HepG2 (cell line): Measurements from ENCODE around the gene CYP2A6. TPM values are rescaled to one million over a fixed set of nuclear protein-coding genes. Genes with fewer than 3 reads are reported as not detected.
A peak's percentile ranks its signal among the peaks of the same experiment; 100 is the strongest.

Experiments
- ARHGAP35 ChIP-seq: sonication (generic); formaldehyde crosslinking; IDR thresholded peaks from 2 replicates; pipeline ENCODE4 v1.9.0; 2022; ENCODE audit warnings: mild to moderate bottlenecking, inconsistent platforms, moderate library complexity, missing genetic modification reagents, borderline replicate concordance
- CBX2 ChIP-seq, 2 experiments: fragments of 200-600 bp in 1 of 2; sonication (generic); formaldehyde crosslinking in 1 of 2; IDR thresholded peaks; 2 replicates each; pipeline versions ENCODE4 v1.7.0 to v1.8.1; 2018 to 2022; ENCODE audit warnings: low read depth in 2 of 2, low read length in 1 of 2, mild to moderate bottlenecking in 1 of 2, missing genetic modification reagents in 1 of 2
- EED ChIP-seq: sonication (generic); formaldehyde crosslinking; IDR thresholded peaks from 2 replicates; pipeline ENCODE4 v1.5.0; 2020; ENCODE audit warnings: mild to moderate bottlenecking, missing genetic modification reagents
- HMGA1 ChIP-seq: sonication (generic); formaldehyde crosslinking; conservative IDR thresholded peaks from 2 replicates; pipeline ENCODE4 v1.4.0; 2020; ENCODE audit warnings: missing genetic modification reagents
- JARID2 ChIP-seq: sonication (generic); formaldehyde crosslinking; IDR thresholded peaks from 2 replicates; pipeline ENCODE4 v1.8.1; 2023; ENCODE audit warnings: missing genetic modification reagents, inconsistent platforms; ENCODE audit not compliant: insufficient replicate concordance
- MAFG ChIP-seq: sonication (generic); formaldehyde crosslinking; IDR thresholded peaks from 2 replicates; pipeline ENCODE4 v1.5.1; 2020; ENCODE audit warnings: mild to moderate bottlenecking, missing genetic modification reagents
- NFE2 ChIP-seq: sonication (generic); formaldehyde crosslinking; IDR thresholded peaks from 2 replicates; pipeline ENCODE4 v1.4.0; 2020; ENCODE audit warnings: missing genetic modification reagents
- NONO ChIP-seq, 2 experiments: fragments of 450-650 bp in 1 of 2; sonication (generic) in 1 of 2; formaldehyde crosslinking in 1 of 2; IDR thresholded peaks in 1 of 2; conservative IDR thresholded peaks in 1 of 2; 2 replicates each; pipeline versions ENCODE4 v1.6.1 to v1.8.0; 2017 to 2022; ENCODE audit warnings: mild to moderate bottlenecking in 1 of 2, missing genetic modification reagents in 1 of 2, moderate library complexity in 1 of 2
- NR2F1 ChIP-seq, 2 experiments: fragments of 450-650 bp in 1 of 2; formaldehyde crosslinking in 1 of 2; IDR thresholded peaks; 2 replicates each; pipeline versions ENCODE4 v1.5.0 to v1.6.1; 2016 to 2020; ENCODE audit warnings: mild to moderate bottlenecking in 1 of 2, missing compliant biosample characterization in 1 of 2, missing genetic modification reagents in 1 of 2, moderate library complexity in 1 of 2
- POLR2AphosphoS5 ChIP-seq: IDR thresholded peaks from 2 replicates; pipeline ENCODE4 v1.6.1; 2012; ENCODE audit warnings: low read depth, low read length
- SATB2 ChIP-seq: sonication (generic); formaldehyde crosslinking; IDR thresholded peaks from 2 replicates; pipeline ENCODE4 v1.5.0; 2020; ENCODE audit warnings: missing genetic modification reagents
- SMARCC2 ChIP-seq: fragments of 450-650 bp; IDR thresholded peaks from 2 replicates; pipeline ENCODE4 v1.6.1; 2017; ENCODE audit warnings: antibody characterized with exemption, mild to moderate bottlenecking
- SP2 ChIP-seq: sonication (generic); formaldehyde crosslinking; IDR thresholded peaks from 2 replicates; pipeline ENCODE4 v1.5.1; 2020; ENCODE audit warnings: mild to moderate bottlenecking, missing genetic modification reagents
- THAP11 ChIP-seq: IDR thresholded peaks from 2 replicates; pipeline ENCODE4 v1.6.1; 2016; ENCODE audit warnings: missing biosample characterization, missing genetic modification reagents
- ZNF337 ChIP-seq: sonication (generic); formaldehyde crosslinking; IDR thresholded peaks from 2 replicates; pipeline ENCODE4 v1.5.1; 2020; ENCODE audit warnings: missing genetic modification reagents, low read depth, mild to moderate bottlenecking, borderline replicate concordance
- polyA plus RNA-seq, 8 experiments: library from polyadenylated mRNA; depleted of rRNA in 3 of 8; stranded (reverse) in 7 of 8; unstranded in 1 of 8; fragments of >200 nt; fragmentation: Illumina TruSeq in 4 of 8; extraction: Trizol in 4 of 8; gene quantifications; 2 replicates each; pipeline versions ENCODE4 v1.2.1 to v1.2.3, GENCODE V29; 2011 to 2016; ENCODE audit warnings: low read depth in 4 of 8, missing spikeins in 1 of 8, mixed read lengths in 1 of 8; ENCODE audit not compliant: insufficient read depth in 1 of 8
- total RNA-seq, 5 experiments: library from RNA; depleted of rRNA; stranded (reverse); fragments of >200 nt; fragmentation: Illumina TruSeq; extraction: Trizol; gene quantifications; 2 replicates each; pipeline ENCODE4 v1.2.3, GENCODE V29; 2016; ENCODE audit warnings: low read depth in 1 of 5
- TF ChIP-seq, protein P1 (sequence below): sonication (generic); formaldehyde crosslinking; IDR thresholded peaks from 2 replicates; pipeline ENCODE4 v1.5.0; 2020; ENCODE audit warnings: missing genetic modification reagents
- TF ChIP-seq, protein P2 (sequence below): sonication (generic); formaldehyde crosslinking; IDR thresholded peaks from 2 replicates; pipeline ENCODE4 v1.4.0; 2020; ENCODE audit warnings: missing genetic modification reagents, borderline replicate concordance
- TF ChIP-seq, protein P3 (sequence below): sonication (generic); formaldehyde crosslinking; conservative IDR thresholded peaks from 2 replicates; pipeline ENCODE4 v1.4.0; 2020; ENCODE audit warnings: missing genetic modification reagents
- TF ChIP-seq, protein P4 (sequence below): sonication (generic); formaldehyde crosslinking; IDR thresholded peaks from 2 replicates; pipeline ENCODE4 v1.9.0; 2021; ENCODE audit warnings: missing genetic modification reagents, borderline replicate concordance

Gene CYP2A6
- total and polyA plus RNA-seq, 2 of the 13 experiments (the other 11 are each of a cell fraction or from before 2014, with no cell fraction given) = not detected

DNA sequence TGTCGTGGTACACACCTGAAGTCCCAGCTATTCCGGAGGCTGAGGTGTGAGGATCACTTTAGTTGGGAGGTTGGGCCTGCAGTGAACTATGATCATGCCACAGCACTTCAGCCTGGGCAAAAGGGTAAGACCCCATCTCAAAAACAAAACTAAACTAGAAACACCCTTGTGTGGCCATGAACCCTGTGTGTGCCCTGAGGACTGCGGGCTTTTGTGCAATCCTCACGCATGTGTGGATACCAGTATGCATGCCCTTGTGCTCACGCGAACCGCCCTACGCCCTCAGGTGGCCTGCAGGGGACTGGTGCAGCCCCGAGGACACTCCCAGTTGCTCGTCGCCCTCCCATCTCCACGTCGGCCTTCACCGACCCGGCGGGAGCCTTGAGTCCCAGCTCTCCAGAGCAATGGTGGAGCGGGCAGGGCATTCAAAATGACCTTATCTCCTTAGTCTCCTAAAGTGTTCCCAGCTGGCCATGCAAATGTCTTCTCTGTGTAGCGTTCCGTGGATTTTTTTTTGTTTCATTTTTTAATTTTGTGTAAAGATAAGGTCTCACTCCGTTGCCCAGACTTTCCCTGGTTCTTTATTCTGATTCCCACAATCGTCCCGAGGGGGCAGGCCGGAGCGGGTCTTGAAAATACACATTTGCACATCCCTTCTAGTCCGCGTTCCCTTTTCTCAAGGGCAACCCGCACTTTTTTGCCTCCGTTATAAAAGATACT, 52.1 kb downstream of the CYP2A6 start (continued):
- TF ChIP-seq, protein P1, sequence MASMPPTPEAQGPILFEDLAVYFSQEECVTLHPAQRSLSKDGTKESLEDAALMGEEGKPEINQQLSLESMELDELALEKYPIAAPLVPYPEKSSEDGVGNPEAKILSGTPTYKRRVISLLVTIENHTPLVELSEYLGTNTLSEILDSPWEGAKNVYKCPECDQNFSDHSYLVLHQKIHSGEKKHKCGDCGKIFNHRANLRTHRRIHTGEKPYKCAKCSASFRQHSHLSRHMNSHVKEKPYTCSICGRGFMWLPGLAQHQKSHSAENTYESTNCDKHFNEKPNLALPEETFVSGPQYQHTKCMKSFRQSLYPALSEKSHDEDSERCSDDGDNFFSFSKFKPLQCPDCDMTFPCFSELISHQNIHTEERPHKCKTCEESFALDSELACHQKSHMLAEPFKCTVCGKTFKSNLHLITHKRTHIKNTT (CRISPR knock-in tag) = no peak
- TF ChIP-seq NONO (IDR thresholded peaks at IDR 0.05) (no peak), NONO (CRISPR knock-in tag; conservative IDR thresholded peaks at IDR 0.05) (no peak), EED (no peak), NR2F1 (CRISPR knock-in tag; IDR thresholded peaks at IDR 0.05) (peak in 1 of 2 experiments; percentile 63; a peak in 1 of 4 replicates), CBX2 (IDR thresholded peaks at IDR 0.05; ENCODE audit: low read depth, low read length) (no peak), CBX2 (CRISPR knock-in tag; IDR thresholded peaks at IDR 0.05; ENCODE audit: low read depth) (no peak), JARID2 (no peak), THAP11 (CRISPR knock-in tag) (peak; percentile 59), NFE2 (no peak), MAFG (no peak), SATB2 (CRISPR knock-in tag) (no peak), POLR2AphosphoS5 (peak; percentile 56), ARHGAP35 (CRISPR knock-in tag) (no peak), HMGA1 (CRISPR knock-in tag) (no peak), ZNF337 (no peak), SMARCC2 (no peak), SP2 (0 out of 2 replicates have a peak, but pooled peaks have one; percentile 7)
- TF ChIP-seq, protein P2, sequence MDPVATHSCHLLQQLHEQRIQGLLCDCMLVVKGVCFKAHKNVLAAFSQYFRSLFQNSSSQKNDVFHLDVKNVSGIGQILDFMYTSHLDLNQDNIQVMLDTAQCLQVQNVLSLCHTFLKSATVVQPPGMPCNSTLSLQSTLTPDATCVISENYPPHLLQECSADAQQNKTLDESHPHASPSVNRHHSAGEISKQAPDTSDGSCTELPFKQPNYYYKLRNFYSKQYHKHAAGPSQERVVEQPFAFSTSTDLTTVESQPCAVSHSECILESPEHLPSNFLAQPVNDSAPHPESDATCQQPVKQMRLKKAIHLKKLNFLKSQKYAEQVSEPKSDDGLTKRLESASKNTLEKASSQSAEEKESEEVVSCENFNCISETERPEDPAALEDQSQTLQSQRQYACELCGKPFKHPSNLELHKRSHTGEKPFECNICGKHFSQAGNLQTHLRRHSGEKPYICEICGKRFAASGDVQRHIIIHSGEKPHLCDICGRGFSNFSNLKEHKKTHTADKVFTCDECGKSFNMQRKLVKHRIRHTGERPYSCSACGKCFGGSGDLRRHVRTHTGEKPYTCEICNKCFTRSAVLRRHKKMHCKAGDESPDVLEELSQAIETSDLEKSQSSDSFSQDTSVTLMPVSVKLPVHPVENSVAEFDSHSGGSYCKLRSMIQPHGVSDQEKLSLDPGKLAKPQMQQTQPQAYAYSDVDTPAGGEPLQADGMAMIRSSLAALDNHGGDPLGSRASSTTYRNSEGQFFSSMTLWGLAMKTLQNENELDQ (CRISPR knock-in tag) = no peak
- TF ChIP-seq, protein P3, sequence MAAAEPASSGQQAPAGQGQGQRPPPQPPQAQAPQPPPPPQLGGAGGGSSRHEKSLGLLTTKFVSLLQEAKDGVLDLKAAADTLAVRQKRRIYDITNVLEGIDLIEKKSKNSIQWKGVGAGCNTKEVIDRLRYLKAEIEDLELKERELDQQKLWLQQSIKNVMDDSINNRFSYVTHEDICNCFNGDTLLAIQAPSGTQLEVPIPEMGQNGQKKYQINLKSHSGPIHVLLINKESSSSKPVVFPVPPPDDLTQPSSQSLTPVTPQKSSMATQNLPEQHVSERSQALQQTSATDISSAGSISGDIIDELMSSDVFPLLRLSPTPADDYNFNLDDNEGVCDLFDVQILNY (CRISPR knock-in tag) = peak; percentile 47; the same call in 1 of the 2 replicates
- TF ChIP-seq, protein P4, sequence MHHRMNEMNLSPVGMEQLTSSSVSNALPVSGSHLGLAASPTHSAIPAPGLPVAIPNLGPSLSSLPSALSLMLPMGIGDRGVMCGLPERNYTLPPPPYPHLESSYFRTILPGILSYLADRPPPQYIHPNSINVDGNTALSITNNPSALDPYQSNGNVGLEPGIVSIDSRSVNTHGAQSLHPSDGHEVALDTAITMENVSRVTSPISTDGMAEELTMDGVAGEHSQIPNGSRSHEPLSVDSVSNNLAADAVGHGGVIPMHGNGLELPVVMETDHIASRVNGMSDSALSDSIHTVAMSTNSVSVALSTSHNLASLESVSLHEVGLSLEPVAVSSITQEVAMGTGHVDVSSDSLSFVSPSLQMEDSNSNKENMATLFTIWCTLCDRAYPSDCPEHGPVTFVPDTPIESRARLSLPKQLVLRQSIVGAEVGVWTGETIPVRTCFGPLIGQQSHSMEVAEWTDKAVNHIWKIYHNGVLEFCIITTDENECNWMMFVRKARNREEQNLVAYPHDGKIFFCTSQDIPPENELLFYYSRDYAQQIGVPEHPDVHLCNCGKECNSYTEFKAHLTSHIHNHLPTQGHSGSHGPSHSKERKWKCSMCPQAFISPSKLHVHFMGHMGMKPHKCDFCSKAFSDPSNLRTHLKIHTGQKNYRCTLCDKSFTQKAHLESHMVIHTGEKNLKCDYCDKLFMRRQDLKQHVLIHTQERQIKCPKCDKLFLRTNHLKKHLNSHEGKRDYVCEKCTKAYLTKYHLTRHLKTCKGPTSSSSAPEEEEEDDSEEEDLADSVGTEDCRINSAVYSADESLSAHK (CRISPR knock-in tag) = no peak
